Posterior cingulate gyrus (tissue), 11 donors: ENCODE data around the gene DRC3.

Experiments
- DNase-seq, 10 donors: peaks; one replicate each; pipeline versions ENCODE4 v3.0.0 to v3.0.0-alpha.2; 2020 to 2021; ENCODE audit warnings: mixed read lengths in 3 of 10
- intact Hi-C: fragments of 100-400 bp; cut with DNase I; formaldehyde crosslinking; loops from one replicate; pipeline ENCODE4 v1.15.1; 2023

Gene DRC3

DNA sequence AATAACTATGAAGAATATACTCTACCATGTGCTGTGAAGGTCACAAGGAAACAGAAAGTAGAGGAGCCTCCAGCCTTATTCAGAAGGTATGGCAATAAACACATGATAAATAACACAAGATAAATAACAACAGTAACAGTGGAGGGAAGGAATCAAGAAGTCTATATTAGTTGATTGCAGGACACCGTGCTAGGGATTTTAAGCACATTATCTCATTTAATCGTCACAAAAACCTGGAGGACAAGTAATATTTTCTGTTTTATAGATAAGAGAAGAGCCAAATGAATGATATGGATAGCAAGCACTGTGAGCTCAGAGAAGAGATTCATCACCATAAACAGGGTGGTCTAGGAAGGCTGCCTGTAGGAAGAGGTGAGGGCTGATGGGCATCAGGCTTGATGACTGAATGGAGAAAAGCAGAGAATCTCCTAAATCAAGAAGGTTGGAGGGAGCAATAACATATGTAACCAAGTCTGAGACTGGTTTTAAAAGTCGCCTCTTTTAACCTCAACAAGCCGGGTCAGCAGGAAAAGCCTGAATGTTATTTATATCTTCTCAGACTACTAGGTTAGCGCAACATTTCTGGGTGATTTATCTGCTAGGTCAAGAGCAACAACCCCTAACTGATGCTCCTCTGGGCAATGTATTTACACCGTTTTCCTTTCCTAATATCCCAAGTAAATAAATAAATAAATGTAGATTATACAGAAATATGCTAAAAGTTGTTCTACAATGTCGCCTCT is 8.8 kb upstream of the DRC3 start:
- DNase-seq, result no peak
- intact Hi-C loops, result no loop called here

DNA sequence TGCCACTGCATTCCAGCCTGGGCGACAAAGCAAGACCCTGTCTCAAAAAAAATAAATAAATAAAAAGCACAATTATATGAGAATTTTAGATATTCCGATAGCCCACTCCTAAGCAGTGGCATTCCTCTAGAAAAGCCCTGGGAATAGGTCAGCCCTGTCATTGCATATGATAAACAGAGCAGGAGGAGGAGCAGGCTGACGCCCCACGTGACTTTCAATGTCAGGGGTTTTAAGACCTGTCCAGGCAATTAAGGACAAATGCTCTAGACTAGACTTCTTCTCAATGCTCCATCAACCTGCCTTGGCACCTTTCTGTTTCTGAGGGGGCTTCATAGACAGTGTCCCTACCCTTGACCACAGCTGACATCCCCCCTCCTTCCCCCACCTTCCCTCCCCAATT is 8.0 kb upstream of the DRC3 start:
- intact Hi-C loops, result no loop called here
- DNase-seq, result no peak

DNA sequence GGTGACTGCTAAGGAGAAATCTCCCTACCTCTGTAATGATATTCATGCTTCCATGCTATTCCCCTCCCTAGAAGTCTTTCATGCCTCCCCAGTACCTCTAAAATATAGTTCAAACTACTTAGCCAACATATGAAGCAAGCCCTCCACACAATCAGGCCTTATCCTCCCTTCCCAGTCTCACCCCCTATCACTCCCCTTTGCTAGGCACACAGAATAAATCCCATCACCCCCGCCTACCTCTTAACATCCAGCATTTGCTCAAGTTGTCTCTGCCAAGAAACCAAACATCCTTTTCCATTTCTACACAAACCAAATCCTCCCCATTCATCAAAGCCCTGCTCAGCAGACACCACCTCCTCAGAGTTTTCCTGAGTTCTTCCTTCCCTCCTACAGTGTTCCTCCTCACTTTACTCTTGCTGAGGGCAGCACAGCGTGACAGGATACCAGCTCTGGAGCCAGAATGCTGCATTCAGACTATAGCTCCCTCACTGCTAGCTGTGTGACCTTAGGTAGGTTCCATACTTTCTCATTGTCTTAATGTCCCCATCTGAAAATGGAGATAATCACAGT is 7.4 kb upstream of the DRC3 start:
- intact Hi-C loops, result no loop called here
- DNase-seq, result no peak

DNA sequence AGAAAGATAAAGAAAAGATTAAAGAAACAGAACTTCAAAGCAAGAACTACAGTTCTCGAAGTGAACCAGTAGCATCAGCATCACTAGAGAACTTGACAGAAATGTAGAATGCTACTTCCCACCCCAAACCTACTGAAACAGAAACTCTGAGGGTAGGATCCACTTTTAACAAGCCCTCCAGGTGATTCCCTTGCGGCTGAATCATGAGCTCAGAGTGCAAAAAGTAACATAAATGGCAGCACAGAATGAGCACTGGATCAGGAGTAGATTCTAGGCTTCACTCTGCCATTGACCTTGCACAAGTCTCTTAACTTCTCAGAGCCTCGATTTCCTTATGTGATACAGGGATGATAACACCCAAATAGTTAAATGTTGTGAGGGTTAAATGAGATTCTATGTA is 6.3 kb upstream of the DRC3 start:
- DNase-seq, result no peak
- intact Hi-C loops, result no loop called here

DNA sequence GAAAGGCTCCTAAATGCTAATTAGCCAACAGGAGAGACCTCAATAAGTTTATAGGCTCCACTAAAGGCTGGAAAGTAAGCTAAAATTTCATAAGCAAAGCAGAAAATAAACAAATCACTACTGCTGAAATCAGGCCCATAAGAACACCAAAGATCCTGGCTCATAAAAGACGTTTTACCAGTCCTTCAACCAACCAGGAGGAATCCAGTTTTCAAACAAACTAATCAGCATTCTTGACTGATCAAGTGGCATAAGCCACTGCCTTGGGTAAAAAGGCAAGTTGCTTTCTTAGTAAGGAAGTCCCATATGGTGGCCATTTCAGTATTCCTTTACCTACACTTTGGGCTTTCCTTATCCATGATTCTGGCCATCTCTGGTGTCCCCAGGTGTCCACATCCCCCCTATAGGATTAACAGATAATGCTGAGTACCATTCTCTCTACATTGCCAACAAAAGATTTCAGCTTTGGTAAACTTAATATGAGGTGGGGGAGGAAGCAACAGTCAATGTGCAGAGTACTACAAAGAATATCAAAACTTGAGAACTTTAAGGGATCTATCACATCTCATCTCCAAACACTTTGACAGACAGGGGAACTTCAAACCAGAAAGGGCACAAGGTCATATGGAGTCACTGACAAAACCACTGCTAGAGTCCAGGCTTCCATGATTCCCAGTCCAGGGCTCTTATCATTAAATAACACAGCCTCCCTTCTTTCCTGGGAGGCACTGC is 1.8 kb upstream of the DRC3 start:
- DNase-seq, result no peak
- intact Hi-C loops, result loop anchor here (5.0 kb wide), 2 partner anchors 49 to 289 kb away; partner anchors contain the start of gene RAI1

DNA sequence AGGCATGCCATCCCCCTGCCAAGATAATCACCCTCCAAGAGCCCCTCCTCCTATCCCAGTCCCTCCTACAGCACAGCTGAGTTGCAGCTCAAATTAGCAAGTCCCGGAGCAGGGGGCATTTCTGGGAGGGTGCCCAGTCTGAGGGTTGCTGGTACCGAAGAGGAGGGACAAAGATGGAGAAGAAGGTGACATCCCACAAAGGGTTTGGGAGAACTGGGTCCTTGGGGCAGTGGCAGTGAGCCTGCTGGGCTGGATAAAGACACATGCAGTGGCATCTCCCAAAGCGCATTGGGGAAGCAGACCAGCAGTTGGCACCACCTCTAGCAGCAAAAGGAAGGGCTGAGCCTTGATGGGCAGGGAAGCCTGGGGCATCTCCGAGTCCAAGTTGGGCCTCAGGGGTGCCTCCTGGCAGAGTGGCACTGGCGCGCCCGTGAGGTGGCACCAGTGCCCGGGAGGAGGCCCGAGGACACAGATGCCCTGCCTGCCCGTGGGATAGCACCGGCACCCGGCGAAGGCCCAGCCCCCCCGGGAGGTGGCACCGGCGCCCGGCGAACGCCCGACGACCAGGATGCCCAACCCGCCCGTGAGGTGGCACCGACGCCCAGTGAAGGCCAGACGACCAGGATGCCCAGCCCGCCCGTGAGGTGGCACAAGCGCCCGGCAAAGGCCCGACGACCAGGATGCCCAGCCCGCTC is 1.1 kb upstream of the DRC3 start:
- peak in 9 of 10 donors; percentile 8 to 87 (median 32) for DNase-seq
- intact Hi-C loops, result loop anchor here (1.0 to 5.0 kb wide), 3 partner anchors 49 to 289 kb away; partner anchors contain the start of genes ATPAF2, GID4 and RAI1

DNA sequence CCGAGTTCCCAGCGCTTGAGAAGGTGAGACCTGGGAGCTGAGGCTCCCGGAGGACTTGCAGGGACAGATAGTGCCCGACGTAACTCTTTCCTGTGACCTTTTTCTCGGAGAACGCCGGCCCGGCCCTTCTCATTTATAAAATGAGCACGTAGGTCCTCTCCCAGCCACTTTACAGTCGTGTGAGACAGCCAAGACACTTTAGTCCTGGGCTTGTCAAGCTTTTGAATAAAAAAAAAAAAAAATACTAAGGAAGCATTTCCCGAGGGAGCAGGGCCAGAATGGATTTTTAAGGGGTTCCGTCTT is 241 bp downstream of the DRC3 start:
- intact Hi-C loops, result loop anchor here (1.0 to 5.0 kb wide), 3 partner anchors 51 to 291 kb away; partner anchors contain the start of genes ATPAF2, GID4 and RAI1
- DNase-seq, result no peak

DNA sequence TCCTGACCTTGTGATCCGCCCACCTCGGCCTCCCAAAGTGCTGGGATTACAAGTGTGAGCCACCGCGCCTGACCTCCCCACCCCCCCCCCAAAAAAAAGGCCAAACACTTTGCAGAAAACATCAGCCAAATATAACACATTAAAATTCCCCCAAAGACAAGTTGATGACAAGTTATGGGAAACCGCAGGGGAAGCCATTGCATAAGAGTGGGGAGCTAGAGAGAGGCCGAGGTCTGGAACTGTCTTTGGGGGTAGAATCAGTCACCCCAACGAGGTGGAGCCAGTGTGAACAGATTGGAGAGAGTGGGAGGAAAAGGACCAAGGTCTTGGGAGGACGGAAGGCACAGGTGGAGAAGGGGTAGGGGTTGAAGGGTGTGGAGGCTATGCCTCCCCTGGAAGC is 2.8 kb downstream of the DRC3 start:
- intact Hi-C loops, result no loop called here
- DNase-seq, result peak in 1 of 10 donors; percentile 0

DNA sequence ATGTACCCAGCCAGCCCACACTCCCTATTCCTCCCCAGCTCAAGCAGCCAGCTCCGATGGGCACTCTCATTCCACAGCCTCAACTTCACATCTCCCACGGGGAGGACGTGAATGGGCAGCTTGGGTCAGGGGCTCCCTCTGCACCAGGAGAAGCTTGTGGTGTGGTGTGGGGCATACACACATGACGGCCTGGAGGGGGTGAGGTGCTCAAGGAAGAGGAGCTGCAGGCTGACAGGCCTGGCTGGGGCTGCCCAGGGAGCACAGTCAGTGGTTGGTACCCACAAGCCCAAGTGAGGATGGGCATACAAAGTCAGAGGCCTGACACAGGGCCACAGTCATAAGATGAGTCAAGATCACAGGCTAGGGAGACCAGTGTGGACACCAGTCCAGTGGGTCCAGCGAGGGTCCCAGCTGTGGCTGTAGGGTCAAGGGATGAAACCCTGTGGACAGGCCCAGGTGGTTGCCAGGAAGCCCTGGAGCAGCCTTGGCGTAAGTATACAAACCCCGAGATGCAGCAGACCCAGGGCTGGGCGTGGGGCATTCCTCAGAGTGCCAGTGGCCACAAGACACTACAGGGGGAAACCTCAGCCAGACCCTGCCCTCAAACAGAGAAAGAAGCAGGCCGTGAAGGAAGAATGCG is 4.4 kb downstream of the DRC3 start:
- intact Hi-C loops, result no loop called here
- peak in 1 of 10 donors; percentile 67 for DNase-seq

DNA sequence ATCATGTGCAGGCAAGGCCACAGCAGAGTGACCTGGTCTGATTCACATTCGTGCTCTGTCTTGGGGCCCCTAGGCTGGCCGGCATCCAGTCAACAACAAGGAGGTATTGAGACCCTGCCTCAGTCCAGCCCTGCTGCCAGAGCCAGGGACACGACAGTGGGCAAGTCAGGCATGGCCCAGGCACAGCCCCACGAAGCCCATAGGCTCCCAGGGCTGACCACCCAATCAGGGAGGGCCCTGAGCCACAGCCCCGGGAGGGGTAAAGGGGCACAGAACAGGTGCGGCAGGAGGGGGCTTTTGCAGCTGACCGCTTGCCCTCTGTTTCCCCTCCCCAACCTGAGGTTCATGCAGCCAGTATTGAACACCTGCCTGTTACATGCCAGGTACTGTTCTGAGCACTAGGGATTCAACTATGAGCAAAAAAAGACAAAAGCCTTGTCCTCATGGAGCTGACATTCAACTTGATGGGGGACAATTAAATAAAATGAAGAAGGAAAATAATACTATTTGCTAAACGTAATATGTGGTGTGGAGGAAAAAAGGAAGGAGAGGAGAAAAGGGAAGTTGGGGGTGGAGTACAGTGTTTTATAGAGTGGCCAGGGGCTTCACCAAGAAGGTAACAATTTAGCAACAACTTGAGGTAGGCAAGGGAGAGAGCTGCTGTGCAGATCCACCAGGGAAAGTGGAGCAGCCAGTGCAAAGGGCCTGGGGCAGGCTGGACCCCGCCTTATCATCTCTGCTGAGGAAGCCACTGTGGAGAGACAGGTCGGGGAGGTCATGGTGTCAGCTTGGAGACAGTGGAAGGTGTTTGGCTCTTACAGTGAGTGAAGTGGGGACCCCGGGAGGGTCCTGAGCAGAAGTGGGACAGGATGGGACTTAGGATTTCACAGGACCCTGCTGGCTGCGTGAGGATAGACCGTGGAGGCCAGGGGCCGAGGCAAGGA is 6.1 kb downstream of the DRC3 start:
- intact Hi-C loops, result no loop called here

DNA sequence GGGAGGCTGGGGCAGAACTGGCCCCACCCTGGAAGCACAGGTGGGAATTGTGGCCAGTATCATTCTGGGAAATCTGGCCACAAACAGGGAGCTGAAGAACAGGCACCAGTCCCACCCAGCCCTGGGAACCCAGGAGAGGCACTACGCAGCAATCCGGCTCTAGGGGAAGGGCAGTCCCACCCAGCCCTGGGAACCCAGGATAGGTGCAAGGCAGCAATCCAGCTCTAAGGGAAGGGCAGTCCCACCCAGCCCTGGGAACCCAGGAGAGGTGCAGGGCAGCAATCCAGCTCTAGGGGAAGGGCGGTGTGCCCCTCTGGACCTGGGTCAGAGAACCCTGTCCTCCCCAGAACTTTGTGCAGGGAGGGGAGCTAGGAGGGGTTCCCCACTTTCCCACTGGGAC is 7.1 kb downstream of the DRC3 start:
- intact Hi-C loops, result no loop called here
- DNase-seq, result no peak

More for the DNA sequence above, 6.1 kb downstream of the DRC3 start:
- DNase-seq, result peak in 1 of 10 donors; percentile 56

DNA sequence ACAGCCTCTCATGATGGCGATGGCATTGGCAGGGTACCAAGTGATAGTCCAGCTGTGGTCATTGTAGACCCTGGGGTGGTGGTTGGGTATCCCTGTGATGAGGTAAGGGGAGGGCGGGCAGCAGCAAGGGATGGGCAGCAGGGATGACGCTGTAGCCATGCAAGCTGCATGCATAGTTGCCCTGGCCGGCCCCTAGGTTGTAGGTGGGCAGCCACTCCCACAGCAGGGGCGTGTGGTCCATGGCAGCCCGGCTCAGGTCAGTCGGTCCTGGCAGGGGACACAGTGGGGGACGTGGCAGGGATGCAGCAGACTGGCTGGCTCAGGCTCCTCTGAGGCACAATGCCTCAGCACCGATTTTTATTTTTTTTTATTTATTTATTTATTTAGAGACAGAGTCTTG is 8.7 kb downstream of the DRC3 start:
- intact Hi-C loops, result no loop called here

DNA sequence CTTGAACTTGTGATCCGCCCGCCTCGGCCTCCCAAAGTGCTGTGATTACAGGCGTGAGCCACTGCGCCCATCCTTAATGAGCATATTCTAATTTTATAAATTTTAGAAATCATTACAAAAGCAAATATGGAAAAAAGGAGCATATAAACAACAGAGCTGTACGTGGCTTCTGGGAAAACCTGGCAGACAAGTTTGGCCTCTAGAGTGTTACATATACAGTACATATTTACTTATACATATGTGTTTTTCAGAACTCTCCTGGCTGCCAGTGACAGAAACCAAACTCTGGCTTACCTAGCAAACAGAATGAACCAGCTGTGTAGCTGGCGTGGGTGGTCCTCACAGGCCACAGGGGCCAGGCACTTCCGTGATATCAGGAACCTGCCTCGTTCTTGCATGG is 10.1 kb downstream of the DRC3 start:
- intact Hi-C loops, result no loop called here
- DNase-seq, result no peak

More for the DNA sequence above, 8.7 kb downstream of the DRC3 start:
- DNase-seq, result no peak

DNA sequence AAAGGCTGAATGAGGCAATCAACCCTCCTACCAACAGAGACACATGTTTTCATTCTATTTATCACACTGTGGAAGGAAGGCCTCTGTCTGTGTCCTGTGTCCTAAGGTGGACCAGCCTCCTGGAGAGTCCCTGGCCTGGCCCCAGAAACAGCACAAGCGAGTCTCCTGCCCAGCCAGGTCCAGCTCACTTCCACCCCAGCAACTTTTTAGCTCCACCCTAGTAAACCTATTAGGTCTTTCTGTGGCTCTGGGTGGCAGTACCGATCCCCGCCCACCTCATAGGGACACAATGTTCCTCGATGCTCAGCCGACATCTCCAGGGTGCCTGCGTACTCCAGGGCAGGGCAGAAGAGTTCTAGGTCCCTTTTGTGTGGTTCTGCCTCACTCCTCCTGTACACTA is 10.7 kb downstream of the DRC3 start:
- intact Hi-C loops, result no loop called here
- no peak for DNase-seq

DNA sequence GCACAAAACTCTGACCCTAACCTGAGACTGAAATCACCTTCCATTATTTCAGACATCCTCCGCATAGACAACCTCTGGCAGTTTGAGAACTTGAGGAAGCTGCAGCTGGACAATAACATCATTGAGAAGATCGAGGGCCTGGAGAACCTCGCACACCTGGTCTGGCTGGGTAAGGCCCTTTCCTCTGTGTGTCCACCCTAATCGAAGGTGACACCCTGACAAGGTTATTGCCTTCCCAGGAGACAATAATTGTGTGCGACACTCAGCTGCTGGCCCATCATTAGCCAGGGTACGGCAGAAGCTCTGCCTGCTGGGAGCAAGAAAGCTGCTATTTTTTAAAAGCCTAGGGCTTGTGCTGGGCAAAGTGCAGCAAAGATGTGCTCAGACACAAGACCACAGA is 11.1 kb downstream of the DRC3 start:
- DNase-seq, result no peak

DNA sequence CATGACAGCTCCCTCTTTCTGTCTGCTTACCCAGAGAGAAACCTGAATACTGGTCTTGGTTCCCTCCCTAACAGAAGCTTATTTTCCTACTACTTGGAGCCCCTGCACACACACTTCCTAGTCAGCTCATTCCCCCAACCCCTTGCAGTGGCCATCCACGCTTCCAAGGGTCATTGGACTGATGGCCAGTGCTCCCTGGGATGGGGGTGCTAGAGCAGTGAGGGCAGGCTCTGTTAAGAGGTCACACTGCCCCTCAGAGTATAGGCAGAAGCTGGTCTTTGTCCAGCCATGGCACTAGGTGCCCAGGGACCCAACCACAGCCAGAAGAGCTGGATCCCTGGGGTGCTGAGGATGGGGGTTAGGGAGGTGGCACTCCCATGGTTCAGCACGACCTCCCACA is 12.5 kb downstream of the DRC3 start:
- DNase-seq, result no peak
- intact Hi-C loops, result no loop called here

More for the DNA sequence above, 11.1 kb downstream of the DRC3 start:
- intact Hi-C loops, result no loop called here

DNA sequence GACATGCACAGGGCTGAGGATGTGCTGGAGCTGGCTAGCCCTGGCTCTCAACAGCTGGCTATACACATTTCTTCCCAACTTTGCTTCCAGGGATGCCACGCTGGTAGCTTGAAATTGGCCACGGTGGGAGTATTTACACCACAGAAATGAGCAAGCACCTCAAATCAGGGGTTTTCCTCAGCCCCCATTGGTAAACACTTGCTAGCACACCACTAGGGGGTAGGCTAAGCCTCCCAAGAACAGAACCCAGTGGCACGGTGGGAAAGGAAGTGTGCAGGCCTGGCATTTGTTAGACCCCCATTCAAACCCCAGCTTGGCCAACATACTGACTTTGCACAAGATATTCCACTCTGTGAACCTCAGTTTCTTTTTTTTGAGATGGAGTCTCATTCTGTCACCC is 12.9 kb downstream of the DRC3 start:
- intact Hi-C loops, result no loop called here
- no peak for DNase-seq

DNA sequence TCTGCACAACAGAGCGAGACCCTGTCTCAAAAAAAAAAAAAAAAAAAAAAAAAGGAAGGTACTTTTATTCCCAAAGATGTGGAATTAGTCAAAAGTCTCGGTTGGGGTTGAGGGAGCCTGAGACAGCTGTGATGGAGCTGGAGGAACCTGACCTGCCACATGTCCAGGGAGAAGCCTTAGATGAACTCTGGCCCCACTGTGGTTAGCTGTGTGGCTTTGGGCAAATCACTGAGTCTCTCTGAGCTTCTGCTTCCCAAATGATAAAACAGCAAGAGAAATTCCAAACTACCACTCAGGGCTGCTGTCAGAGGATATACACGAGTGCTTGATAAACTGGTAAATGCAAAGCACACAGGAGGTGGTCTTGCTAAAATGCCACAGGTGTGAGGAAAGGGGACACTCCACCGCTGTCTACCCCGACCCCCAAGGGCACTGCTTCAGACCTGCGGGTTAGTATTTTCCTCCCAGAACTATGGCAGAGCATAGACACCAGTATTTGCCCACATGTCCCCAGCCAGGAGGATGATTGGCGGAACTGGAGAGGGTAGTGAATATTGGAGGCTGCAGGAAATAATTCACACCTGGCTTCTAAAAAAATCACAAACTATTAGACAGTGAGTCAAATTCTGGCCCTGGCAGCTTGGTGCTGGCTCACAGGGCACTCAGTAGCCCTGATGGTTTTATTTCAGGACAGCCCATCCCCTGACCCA is 14.7 kb downstream of the DRC3 start:
- intact Hi-C loops, result no loop called here
- DNase-seq, result peak in 1 of 10 donors; percentile 49

DNA sequence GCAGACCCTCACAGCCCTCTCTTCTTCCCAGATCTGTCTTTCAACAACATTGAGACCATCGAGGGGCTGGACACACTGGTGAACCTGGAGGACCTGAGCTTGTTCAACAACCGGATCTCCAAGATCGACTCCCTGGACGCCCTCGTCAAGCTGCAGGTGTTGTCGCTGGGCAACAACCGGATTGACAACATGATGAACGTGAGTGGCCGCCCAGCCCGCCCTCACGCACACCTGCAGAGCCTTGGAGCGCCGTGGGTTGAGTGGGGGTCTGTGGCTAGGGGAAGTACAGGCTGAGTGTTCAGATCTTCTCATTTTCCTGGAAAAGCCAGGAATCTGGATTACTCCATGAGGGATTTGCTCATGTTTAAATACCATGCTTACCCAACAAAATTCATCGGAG is 15.2 kb downstream of the DRC3 start:
- DNase-seq, result peak in 2 of 10 donors; percentile 44 to 70
- intact Hi-C loops, result no loop called here
